Natural killer cell (primary cell): Measurements from ENCODE around the gene PRR5L. TPM values are rescaled to one million over a fixed set of nuclear protein-coding genes. Genes with fewer than 3 reads are reported as not detected.

ENCODE experiments used
- ATAC-seq, 3 donors: fragments of 150-1000 bp in 2 of 3; fragments of 200-7000 bp in 1 of 3; cut with Tn5 transposase; 1 replicate in 1 of 3; 2 replicates in 2 of 3; pipeline ENCODE4 v1.10.0; 2021; ENCODE audit warnings: mild to moderate bottlenecking in 2 of 3, moderate library complexity in 2 of 3
- DNase-seq, 2 donors: peaks; one replicate each; pipeline versions ENCODE4 v3.0.0 to v3.0.0-alpha.2; 2013 to 2021; ENCODE audit warnings: mixed read lengths in 1 of 2
- H3K27ac ChIP-seq: one replicate; pipeline ENCODE4 v1.5.1; 2013; ENCODE audit warnings: mild to moderate bottlenecking, low read length
- H3K27me3 ChIP-seq: one replicate; pipeline ENCODE4 v1.6.1; 2013; ENCODE audit warnings: low read length; ENCODE audit not compliant: control insufficient read depth, insufficient read depth
- H3K36me3 ChIP-seq: one replicate; pipeline ENCODE4 v1.6.1; 2013; ENCODE audit warnings: low read length; ENCODE audit not compliant: control insufficient read depth, insufficient read depth
- H3K4me1 ChIP-seq: one replicate; pipeline ENCODE4 v1.6.1; 2013; ENCODE audit warnings: low read length; ENCODE audit not compliant: control insufficient read depth, insufficient read depth
- H3K4me3 ChIP-seq: one replicate; pipeline ENCODE4 v1.5.1; 2013; ENCODE audit warnings: low read length
- H3K9me3 ChIP-seq: one replicate; pipeline ENCODE4 v1.6.1; 2013; ENCODE audit warnings: low read length; ENCODE audit not compliant: control insufficient read depth, insufficient read depth
- H3K27ac Mint-ChIP-seq, 2 donors: one replicate each; pipeline ENCODE4 v1.8.0; 2022; ENCODE audit warnings: mild to moderate bottlenecking in 2 of 2, mixed read lengths in 2 of 2, moderate library complexity in 1 of 2
- H3K27me3 Mint-ChIP-seq, 2 donors: one replicate each; pipeline ENCODE4 v1.8.0; 2022; ENCODE audit warnings: low read depth in 2 of 2, mixed read lengths in 2 of 2
- H3K36me3 Mint-ChIP-seq: one replicate; pipeline ENCODE4 v1.8.0; 2022; ENCODE audit warnings: mixed read lengths
- H3K4me1 Mint-ChIP-seq, 2 donors: one replicate each; pipeline ENCODE4 v1.8.0; 2022; ENCODE audit warnings: mixed read lengths in 2 of 2
- H3K4me3 Mint-ChIP-seq: one replicate; pipeline ENCODE4 v1.8.0; 2022; ENCODE audit warnings: mild to moderate bottlenecking, moderate library complexity, mixed read lengths
- H3K9me3 Mint-ChIP-seq, 2 donors: one replicate each; pipeline ENCODE4 v1.8.0; 2022; ENCODE audit warnings: mixed read lengths in 2 of 2
- CTCF ChIP-seq: fragments of 200-600 bp; IDR thresholded peaks from one replicate; pipeline ENCODE4 v1.8.0; 2022; ENCODE audit warnings: antibody characterized with exemption
- WGBS: methylation state at CpG from one replicate; pipeline ENCODE4 v1.1.7; 2013; ENCODE audit warnings: missing lambda C conversion rate; ENCODE audit not compliant: insufficient coverage; 5-methylcytosine and 5-hydroxymethylcytosine counted together
- intact Hi-C: fragments of 100-400 bp; cut with micrococcal nuclease; formaldehyde crosslinking; loops from one replicate; pipeline ENCODE4 v1.14.2; 2022
- total RNA-seq, 4 donors: library from RNA; stranded (reverse); fragments of 120-200 nt in 1 of 4; gene quantifications; one replicate each; pipeline versions ENCODE4 v1.2.3 to v1.2.4, GENCODE V29; 2013 to 2022

The PRR5L gene
- total RNA-seq, 3 donors from 2014 or later (not counting 1 experiment from before 2014, with no cell fraction given): 128 to 367 (median 303) TPM

- Mint-ChIP-seq H3K27ac (peak overlapping the region; percentile 71 to 90), H3K36me3 (peaks cover 60% of the 10 kb centered on the region), H3K27me3 (no peaks in the 10 kb centered on the region), H3K4me1 (peaks cover 81 to 93% of the 10 kb centered on the region in 2 donors), H3K4me3 (peak overlapping the region; percentile 77), H3K9me3 (no peaks in the 10 kb centered on the region)
- no peak for ATAC-seq
- Histone ChIP-seq H3K9me3 (no peaks in the 10 kb centered on the region), H3K27ac (peak overlapping the region; percentile 3), H3K4me3 (no peak overlapping the region), H3K27me3 (no peaks in the 10 kb centered on the region), H3K4me1 (peaks cover 71% of the 10 kb centered on the region), H3K36me3 (peaks cover 74% of the 10 kb centered on the region)
- WGBS: 100% methylated on average over 1 of the region's 1 CpG
- TF ChIP-seq CTCF: no peak
- intact Hi-C loops: loop anchor here (5.0 kb wide), 1 partner anchor 39 kb away; no protein-coding TSS in a partner anchor
- DNase-seq: no peak
These were observed 155.6 kb downstream of the PRR5L start for GRCh38 chr11:36451681-36452080.

GRCh38 chr11:36452236-36452940, 156.3 kb downstream of the PRR5L start:
- intact Hi-C loops: loop anchor here (5.0 kb wide), 1 partner anchor 40 kb away; no protein-coding TSS in a partner anchor
- 31% methylated on average over 4 of the region's 5 CpGs for WGBS
- H3K4me3 Mint-ChIP-seq: peak overlapping the region; percentile 77
- no peaks in the 10 kb centered on the region for H3K27me3 ChIP-seq
- DNase-seq (peak in 1 of 2 donors; percentile 40), ATAC-seq (peak; percentile 51 to 74 (median 70))
- H3K9me3 ChIP-seq: no peaks in the 10 kb centered on the region
- H3K4me3 ChIP-seq: no peak overlapping the region
- no peaks in the 10 kb centered on the region for H3K27me3 Mint-ChIP-seq
- no peak for TF ChIP-seq CTCF
- peaks cover 62% of the 10 kb centered on the region for H3K36me3 Mint-ChIP-seq
- H3K4me1 ChIP-seq: peaks cover 71% of the 10 kb centered on the region
- peak overlapping the region; percentile 3 for H3K27ac ChIP-seq
- no peaks in the 10 kb centered on the region for H3K9me3 Mint-ChIP-seq
- H3K4me1 Mint-ChIP-seq: peaks cover 82 to 95% of the 10 kb centered on the region in 2 donors
- H3K27ac Mint-ChIP-seq: peak overlapping the region; percentile 71 to 90
- peaks cover 70% of the 10 kb centered on the region for H3K36me3 ChIP-seq

GRCh38 chr11:36452961-36453360, 156.9 kb downstream of the PRR5L start:
- WGBS: no CpG with 5 or more reads among the region's 1 CpG
- Histone ChIP-seq H3K9me3 (no peaks in the 10 kb centered on the region), H3K4me3 (no peak overlapping the region), H3K27me3 (no peaks in the 10 kb centered on the region), H3K36me3 (peaks cover 69% of the 10 kb centered on the region), H3K27ac (no peak overlapping the region), H3K4me1 (peaks cover 72% of the 10 kb centered on the region)
- Mint-ChIP-seq H3K27me3 (no peaks in the 10 kb centered on the region), H3K4me1 (peaks cover 81 to 94% of the 10 kb centered on the region in 2 donors), H3K9me3 (no peaks in the 10 kb centered on the region), H3K4me3 (peak overlapping the region; percentile 77), H3K36me3 (peaks cover 64% of the 10 kb centered on the region), H3K27ac (peak overlapping the region; percentile 71 to 90)
- DNase-seq (peak in 1 of 2 donors; percentile 21), ATAC-seq (peak in 2 of 3 donors; percentile 31 to 33)
- TF ChIP-seq CTCF: no peak
- intact Hi-C loops: loop anchor here (5.0 kb wide), 1 partner anchor 41 kb away; no protein-coding TSS in a partner anchor
